ENCODE data around the gene SAMD13.

Gene SAMD13

GRCh38 chr1:84345220-84345619 is 43.7 kb downstream of the SAMD13 start:
- no peak for DNase-seq (ENCODE audit: low spot score)

- DNase-seq (ENCODE audit: low spot score), result no peak
These were observed 45.9 kb downstream of the SAMD13 start for GRCh38 chr1:84347271-84347931.

DNA sequence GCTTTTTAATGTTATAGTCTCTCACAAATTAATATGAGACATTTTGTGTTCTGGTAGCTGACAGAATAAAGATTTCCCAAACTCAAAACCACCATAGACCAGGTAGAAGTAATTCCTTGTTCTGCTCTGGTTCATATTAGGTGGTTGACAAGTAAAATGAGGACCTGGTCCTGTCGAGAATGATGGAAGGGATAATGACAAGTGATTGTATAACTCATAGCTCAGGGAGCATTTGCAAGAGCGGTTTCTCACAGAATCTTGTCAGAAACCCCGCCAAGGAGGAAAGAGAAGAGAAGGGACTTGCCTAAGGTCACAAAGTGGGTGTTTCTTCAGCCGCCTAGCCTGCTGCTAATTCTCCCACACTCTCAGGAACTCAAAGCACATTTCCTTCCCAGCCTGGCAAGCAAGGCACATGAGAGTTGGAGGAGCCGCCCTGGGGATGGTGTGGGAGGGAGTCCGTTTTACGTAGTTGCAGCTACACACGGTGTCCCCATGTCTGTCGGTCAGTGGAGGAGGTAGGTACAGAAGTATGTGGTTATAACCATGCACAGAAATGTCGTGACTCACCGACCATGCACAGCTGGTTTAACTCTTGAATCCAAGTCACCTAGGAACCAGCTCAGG is 46.5 kb downstream of the SAMD13 start:
- DNase-seq (ENCODE audit: low spot score), result no peak

GRCh38 chr1:84348759-84349158 is 47.3 kb downstream of the SAMD13 start:
- no peak for DNase-seq (ENCODE audit: low spot score)

GRCh38 chr1:84350104-84350503 is 48.6 kb downstream of the SAMD13 start:
- DNase-seq (ENCODE audit: low spot score), result no peak

- no peak for DNase-seq (ENCODE audit: low spot score)
These were observed 49.0 kb downstream of the SAMD13 start for GRCh38 chr1:84350550-84350949.

DNA sequence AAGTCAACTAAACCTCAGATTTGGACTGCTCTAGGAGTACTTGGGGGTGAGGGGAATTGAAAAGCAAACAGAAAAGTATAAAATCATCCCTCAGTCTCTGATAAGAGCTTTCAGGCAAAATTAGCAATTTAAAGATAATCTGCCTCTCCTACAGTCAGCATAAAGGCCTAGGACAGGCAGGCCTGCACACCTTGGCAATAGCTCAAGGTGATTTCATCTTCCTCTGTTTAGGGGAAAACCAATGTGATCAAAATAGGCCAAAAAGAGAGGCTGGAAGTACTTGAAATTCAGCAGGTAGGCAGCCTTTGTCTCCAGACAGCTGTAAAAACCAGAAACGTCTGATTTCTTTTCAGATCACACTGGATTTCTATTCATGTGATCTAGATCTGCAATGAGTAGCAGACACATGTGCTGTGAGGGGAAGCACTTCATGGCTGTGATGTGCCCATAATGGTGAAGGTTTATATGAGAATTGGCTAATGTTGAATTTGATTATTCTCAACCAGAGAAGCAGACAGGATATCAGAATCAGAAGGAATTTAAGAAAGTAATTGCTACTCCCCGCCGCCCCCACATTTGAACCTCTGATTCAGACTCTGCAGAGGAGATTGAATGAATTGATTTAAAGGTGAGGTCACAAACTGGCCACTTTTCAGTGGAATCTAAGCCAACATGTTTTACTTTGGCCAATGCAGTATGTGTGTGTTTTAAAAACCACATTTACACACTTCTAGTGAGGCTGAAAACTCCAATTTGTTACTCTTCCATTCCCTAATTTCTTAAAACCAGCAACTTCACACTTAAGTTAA is 51.0 kb downstream of the SAMD13 start:
- DNase-seq (ENCODE audit: low spot score), result no peak

- no peak for DNase-seq (ENCODE audit: low spot score)
These were observed 52.2 kb downstream of the SAMD13 start for GRCh38 chr1:84353695-84354094.

- no peak for DNase-seq (ENCODE audit: low spot score)
These were observed 54.0 kb downstream of the SAMD13 start for GRCh38 chr1:84355556-84355955.

GRCh38 chr1:84356881-84357280 is 55.4 kb downstream of the SAMD13 start:
- no peak for DNase-seq (ENCODE audit: low spot score)

DNA sequence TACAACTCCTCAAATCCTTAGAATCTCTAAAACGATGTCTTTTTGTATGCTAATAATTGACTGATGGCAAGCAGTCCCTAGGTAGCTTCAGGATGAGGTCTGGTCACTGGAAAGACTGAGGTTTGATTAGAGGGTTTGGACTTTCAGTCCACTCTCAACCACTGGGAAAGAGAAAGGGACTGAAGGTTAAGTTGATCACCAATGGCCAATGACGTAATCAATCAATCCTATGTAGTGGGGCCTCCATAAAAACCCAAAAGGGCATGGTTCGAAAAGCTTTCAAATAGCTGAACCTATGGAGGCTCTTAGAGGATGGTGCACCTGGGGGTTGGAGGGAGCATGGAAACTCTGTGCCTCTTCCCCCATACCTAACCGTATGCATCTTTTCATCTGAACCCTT is 57.2 kb downstream of the SAMD13 start:
- no peak for DNase-seq (ENCODE audit: low spot score)

- no peak for DNase-seq (ENCODE audit: low spot score)
These were observed 58.8 kb downstream of the SAMD13 start for GRCh38 chr1:84360316-84360715.

- no peak for DNase-seq (ENCODE audit: low spot score)
These were observed 60.3 kb downstream of the SAMD13 start for GRCh38 chr1:84361796-84362195.

- DNase-seq (ENCODE audit: low spot score), result no peak
These were observed 61.5 kb downstream of the SAMD13 start for GRCh38 chr1:84363019-84363418.

DNA sequence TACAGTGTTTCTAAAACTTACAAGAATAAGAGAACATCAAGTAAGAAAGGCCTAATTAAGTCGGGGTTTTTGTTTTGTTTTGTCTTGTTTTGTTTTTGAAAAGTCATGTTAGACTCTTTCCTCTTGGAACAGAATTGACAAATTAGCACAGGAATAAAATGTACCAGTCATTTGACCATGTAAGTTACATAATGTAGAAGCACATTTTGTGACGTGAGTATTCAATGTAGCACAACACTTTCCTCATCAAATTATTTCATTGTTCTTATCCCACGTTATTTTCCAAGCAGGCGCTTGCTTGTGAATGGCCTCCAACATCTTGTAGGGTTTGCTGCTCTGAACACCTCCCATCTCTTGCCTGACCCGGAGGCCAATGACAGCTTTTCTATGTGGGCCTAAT is 62.1 kb downstream of the SAMD13 start:
- no peak for DNase-seq (ENCODE audit: low spot score)

- DNase-seq (ENCODE audit: low spot score), result peak; percentile 85
These were observed 64.0 kb downstream of the SAMD13 start for GRCh38 chr1:84365225-84366221.

DNA sequence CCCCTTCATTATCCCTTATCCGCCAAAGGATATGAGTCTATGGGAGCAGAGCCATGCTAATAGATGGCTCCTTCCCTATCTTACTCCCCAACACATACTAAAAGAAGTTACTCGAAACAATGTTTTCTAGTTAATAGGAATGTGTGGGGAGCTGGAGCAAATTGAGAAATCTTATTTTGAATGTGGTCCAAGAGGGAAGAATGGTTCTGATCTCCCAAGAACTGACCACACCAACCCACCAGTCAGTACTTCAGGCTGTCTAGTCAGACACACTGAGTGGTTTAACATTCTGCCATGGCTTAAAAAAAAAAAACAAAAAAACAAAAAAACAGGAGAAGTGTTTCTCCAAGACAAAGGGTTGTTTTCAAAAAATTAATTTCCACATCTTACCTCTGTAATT is 65.3 kb downstream of the SAMD13 start:
- no peak for DNase-seq (ENCODE audit: low spot score)

- no peak for DNase-seq (ENCODE audit: low spot score)
These were observed 65.7 kb downstream of the SAMD13 start for GRCh38 chr1:84367219-84367618.

DNA sequence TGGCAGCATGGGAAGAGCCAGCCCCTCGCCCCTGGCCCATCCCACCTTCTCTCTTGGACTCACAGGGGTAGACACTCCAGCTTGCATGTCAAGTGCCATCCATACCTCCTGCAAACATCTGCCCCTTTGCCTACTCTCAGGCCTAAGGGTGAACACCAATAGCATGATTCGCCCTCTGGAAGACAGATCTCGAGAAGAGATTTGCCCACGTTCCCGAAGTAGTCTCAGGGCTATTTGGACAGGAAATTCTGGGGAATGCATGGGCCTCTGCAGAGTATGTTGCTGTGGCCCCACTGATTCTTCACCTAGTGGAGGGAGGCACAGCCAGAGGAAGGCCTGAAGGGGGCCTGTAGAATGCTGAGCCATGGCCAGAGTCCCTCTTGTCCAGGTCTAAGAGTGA is 66.9 kb downstream of the SAMD13 start:
- DNase-seq (ENCODE audit: low spot score), result no peak

GRCh38 chr1:84370266-84370665 is 68.8 kb downstream of the SAMD13 start:
- DNase-seq (ENCODE audit: low spot score), result no peak

- DNase-seq (ENCODE audit: low spot score), result no peak
These were observed 69.4 kb downstream of the SAMD13 start for GRCh38 chr1:84370831-84371394.
